ENCODE measurements around the gene SLC9A2.
A peak's percentile ranks its signal among the peaks of the same experiment; 100 is the strongest.

SLC9A2 gene

DNA sequence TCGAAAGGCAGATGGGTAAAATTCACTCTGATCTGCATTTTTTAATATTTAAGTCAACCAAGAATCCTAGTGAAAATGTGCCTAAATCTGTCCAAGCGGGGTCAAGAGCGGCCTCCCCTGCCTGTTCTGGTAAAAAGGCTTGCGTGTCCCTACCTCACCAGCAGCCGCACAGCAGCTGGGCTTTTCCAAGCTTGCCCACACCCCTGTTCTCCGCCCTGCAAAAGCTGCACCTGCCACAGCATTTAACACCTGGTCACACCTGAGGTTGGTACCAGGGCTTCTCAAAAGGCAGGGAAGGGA is 116.7 kb downstream of the SLC9A2 start:
- DNase-seq: peak in 1 of 14 donors; percentile 39

DNA sequence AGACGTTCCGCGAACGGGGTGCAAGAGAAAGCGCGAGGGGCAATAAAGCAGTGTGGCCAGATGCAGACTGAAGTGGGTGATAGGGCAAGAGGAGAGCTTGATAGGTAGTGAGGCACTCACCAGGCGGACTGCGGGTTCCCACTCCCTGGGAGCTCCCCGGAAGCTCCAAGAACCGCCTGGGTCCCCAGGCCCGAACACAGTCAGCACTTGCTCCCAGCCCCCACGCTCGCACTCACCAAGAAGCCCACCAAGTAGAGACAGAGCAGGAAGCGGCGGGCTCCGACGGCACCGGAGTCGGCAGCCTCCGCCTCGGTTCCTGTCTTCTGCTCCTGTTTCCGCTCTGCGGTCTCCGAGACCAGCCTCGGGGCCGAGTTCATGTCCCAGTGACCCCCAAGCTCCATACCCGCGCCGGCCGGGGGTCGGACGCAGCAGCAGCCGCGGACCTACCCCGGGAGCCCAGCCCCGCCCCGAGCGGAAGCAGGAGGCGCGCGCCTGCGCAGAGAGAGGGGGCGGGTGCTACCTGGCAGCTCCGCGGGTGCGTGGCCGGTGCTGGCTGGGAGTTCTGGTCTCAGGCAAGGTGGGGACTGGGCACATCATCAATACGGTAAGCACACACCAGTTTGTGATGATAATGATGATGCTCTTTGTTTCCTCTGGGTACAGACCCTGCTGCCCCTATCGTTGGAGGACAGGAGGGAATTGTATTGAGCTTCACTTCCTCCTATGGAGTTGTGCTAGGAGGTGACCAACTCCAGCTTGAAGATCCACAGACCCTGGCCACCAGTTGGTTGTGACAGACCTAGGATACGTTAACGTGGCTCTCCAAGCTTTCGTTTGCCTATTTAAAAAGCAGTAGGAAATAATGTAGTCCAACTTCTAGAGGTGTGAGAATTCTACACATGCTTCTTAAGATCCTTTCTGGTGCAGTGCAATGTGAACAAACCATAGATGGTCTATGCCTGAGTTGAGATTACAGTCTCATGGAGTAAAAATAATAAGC is 117.4 kb downstream of the SLC9A2 start:
- DNase-seq: peak in 13 of 14 donors; percentile 32 to 80 (median 52)

DNA sequence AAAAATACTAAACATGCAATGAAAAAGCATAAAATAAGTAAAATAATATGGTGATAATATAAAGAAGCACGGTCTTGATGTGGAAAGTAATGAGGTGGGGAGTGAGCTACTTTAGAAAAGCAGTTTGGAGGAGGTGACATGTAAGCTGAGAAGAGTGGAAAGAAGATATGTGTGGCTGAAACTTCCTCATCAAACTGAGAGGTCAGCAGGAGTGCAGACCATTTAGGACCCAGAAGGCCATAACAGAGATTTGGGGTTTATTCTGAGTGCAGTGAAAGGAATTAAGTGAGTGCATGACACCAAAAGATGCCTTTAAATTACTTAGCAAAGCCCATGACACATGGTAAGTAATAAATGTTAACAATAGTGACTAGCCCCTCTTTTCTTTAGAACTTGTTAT is 118.1 kb downstream of the SLC9A2 start:
- DNase-seq: no peak

DNA sequence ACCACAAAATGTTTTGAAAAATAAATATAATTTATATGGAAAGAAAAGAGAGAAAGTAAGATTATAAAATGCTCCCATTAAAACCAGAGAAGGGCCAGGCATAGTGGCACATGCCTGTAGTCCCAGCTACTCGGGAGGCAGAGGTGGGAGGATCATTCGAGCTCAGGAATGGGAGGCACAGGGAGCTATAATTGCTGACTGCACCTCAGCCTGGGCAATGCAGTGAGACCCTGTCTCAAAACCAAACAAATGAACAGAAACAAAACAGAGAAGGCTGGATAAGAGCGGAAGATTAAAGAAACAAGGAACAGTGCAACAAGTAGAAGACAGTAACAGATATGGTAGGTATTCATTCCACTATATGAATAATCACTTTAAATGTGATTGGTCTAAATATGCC is 123.9 kb downstream of the SLC9A2 start:
- no peak for DNase-seq

DNA sequence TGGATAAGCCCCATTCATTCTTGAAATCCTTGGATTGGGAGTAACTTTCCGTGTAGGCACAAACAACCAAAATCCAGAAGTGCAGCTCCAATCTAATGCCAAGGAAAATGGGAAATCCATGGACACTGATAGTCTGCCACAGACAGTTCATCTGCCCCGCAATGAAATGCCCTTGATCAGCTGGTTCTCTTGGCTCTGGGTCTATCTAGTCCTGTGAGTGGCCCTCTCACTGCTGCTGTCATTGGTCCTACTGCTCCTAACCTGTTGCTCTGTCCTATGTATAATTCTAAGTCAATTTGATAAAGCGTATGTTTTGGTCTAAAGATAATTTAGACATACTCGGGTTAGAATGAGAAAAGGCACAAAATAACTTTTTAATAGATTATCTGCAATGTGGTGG is 128.8 kb downstream of the SLC9A2 start:
- no peak for DNase-seq

DNA sequence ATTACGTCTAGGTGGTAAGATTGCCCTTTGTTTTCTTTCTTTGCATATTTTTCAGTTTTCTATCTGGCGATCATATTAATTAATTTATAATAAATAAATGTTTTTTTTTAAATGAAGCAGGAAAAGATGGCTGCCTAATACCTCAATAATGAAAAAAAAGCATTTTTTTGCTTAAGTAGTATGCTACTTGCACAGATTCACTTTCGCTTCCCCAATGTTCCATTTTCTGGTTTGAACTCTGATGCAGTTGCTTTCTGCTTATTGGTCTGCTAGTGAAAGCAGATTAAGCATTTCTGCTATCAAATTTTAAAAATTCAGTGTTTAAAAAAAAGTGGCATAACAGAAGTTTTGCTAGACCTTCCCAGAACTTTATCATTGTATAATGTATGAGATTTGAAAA is 130.6 kb downstream of the SLC9A2 start:
- no peak for DNase-seq

DNA sequence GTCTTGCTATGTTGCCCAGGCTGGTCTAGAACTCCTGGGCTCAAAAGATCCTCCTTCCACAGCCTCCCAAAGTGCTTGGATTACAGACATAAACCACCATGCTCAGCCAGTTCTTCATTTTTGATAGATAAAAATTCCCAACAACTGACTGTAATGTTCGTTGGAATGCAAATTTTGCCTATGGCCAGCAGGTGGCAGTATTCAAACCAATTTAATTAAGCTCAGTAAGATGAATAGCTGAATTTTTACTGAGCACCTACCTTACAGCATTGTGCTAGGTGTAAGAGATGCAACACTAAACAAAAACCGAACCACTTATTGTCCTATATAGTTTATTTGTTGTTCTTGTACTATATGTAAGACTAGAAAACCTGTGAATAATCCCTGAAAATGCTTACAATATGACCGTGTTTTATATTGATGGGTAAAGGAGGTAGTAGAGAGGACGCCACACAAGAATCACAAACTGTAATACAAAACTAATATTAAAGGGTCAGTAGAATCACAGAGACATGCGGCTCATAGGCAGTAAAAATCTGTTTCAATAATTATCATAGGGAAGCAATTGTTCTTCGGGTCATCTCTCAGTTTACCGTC is 134.3 kb downstream of the SLC9A2 start:
- DNase-seq: peak in 1 of 14 donors; percentile 45

DNA sequence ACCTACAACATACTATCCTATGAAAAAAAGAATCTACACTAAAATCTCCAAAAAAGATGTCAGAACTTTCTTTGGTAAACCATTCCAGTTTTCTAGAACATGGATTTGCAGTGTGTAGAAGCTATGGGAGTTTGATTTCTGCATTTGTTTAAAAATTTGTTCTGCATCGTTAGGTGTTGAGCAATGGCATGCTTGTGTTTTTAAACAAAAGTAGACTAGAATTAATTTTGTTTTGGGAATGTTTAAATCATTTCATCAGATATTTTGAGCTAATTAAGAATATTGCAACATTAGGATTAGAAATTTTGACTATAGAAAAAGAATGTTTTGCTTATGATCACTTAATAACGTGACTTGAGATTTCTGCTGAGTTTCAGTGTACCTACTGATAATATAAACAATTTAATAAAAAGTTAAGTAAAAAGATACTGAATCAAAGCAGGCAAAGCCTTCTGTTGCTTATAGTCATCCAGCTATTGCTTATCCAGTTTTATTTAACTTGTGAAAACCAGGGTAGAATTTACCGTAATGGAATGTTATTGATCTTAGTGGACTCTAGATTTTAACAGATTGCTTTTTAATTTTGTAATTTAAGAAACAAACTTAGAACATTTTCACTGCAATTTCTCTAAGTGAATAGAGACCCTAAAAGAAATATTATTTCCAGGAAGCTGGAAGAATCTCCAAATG is 135.2 kb downstream of the SLC9A2 start:
- no peak for DNase-seq

DNA sequence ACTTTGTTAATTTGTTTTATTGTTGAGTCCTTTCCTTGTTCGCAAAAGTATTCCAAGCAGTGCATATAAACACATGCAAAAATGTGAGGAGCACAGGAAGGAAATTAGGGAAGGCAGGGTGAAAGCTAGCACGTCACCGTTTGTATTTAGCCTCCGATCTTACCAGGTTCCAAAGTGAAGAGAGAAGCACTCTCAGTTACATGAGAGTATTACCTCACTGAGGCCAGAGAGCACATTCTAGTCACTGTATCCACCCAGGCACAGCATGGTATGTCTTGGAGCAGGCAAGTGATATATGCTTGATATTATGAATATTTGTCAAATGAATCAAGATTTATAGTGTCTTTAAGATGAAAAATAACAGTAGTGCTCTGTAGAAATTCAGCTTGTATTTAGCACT is 135.9 kb downstream of the SLC9A2 start:
- no peak for DNase-seq

DNA sequence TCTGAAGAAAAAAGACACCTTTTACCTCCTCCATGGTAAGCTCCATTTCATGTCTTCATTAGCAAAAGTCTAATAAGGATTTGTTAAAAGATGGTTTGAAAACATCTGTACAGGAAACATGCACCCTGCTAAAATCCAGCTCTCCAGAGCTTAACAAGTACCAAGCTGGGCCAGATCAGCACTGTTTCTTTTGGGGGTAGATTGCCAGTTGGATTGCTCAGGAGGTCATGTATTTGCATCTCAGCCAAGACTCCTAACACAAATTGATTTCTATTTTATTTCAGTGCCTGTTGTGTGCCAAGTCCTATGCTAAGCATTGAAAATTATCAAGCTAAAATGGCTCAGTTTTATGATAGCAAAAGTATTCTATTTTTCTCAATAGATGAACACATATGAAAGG is 139.1 kb downstream of the SLC9A2 start:
- DNase-seq: peak in 1 of 14 donors; percentile 14
